Transverse colon (tissue), 4 donors: ENCODE measurements around the gene RESP18. TPM values are rescaled to one million over a fixed set of nuclear protein-coding genes. Genes with fewer than 3 reads are reported as not detected.

Experiments used
- DNase-seq: peaks from one replicate; pipeline ENCODE4 v3.0.0-alpha.2; 2019
- H3K27ac ChIP-seq, 4 donors: fragments of 200-600 bp; sonication (generic); 2 replicates each; pipeline ENCODE4 v1.5.1; 2016 to 2018; ENCODE audit warnings: inconsistent platforms in 4 of 4
- H3K27me3 ChIP-seq: fragments of 200-600 bp; sonication (generic); 2 replicates; pipeline ENCODE4 v1.5.1; 2017; ENCODE audit warnings: inconsistent platforms
- H3K36me3 ChIP-seq, 4 donors: fragments of 200-600 bp; sonication (generic); 2 replicates each; pipeline ENCODE4 v1.5.1; 2017 to 2019; ENCODE audit warnings: inconsistent platforms in 4 of 4
- H3K4me1 ChIP-seq, 4 donors: fragments of 200-600 bp; sonication (generic); 2 replicates each; pipeline ENCODE4 v1.5.1; 2017 to 2020; ENCODE audit warnings: inconsistent platforms in 4 of 4
- H3K4me3 ChIP-seq, 4 donors: fragments of 200-600 bp; sonication (generic); 1 replicate in 1 of 4; 2 replicates in 3 of 4; pipeline versions ENCODE4 v1.5.1 to v1.6.1; 2017 to 2019; ENCODE audit warnings: inconsistent platforms in 4 of 4
- H3K9me3 ChIP-seq, 2 donors: fragments of 200-600 bp; sonication (generic); 2 replicates each; pipeline ENCODE4 v1.5.1; 2017 to 2019; ENCODE audit warnings: inconsistent platforms in 2 of 2
- EP300 ChIP-seq: sonication (generic); formaldehyde crosslinking; IDR thresholded peaks from one replicate; pipeline ENCODE4 v1.6.1; 2017; ENCODE audit warnings: antibody characterized with exemption, low read depth
- POLR2A ChIP-seq: fragments of 450-650 bp; IDR thresholded peaks from one replicate; pipeline ENCODE4 v1.6.1; 2016; ENCODE audit warnings: antibody characterized with exemption, mild to moderate bottlenecking, moderate library complexity
- POLR2AphosphoS5 ChIP-seq, 3 donors: sonication (generic); formaldehyde crosslinking; IDR thresholded peaks; one replicate each; pipeline ENCODE4 v1.6.1; 2016; ENCODE audit warnings: antibody characterized with exemption in 3 of 3
- WGBS, 2 donors: methylation state at CpG; one replicate each; pipeline ENCODE4 v1.1.5; 2018; ENCODE audit warnings: low coverage in 1 of 2; 5-methylcytosine and 5-hydroxymethylcytosine counted together
- in situ Hi-C, 4 donors: fragments of 200-750 bp; cut with MboI; loops; one replicate each; pipeline versions ENCODE4 v1.15.0 to v1.15.1; 2017; ENCODE audit warnings: low sequenced_read_pairs in 3 of 4, low pct_ligation_motif_present in 1 of 4, low pct_unique_long_range_greater_than_20kb in 1 of 4
- intact Hi-C: fragments of 100-400 bp; cut with DNase I; formaldehyde crosslinking; loops from one replicate; pipeline ENCODE4 v1.15.1; 2023; ENCODE audit warnings: low total_unique reads
- total RNA-seq, 4 donors: library from RNA; depleted of rRNA; stranded (reverse); fragments of >200 nt; gene quantifications; one replicate each; pipeline ENCODE4 v1.1.0, GENCODE V29; 2016
- TF ChIP-seq, protein P1 (sequence below), 5 experiments: fragments of 200-600 bp in 3 of 5; fragments of 450-650 bp in 2 of 5; sonication (generic) in 3 of 5; IDR thresholded peaks; 1 replicate in 2 of 5; 2 replicates in 3 of 5; pipeline ENCODE4 v1.5.1; 2016 to 2017; ENCODE audit warnings: antibody characterized with exemption in 5 of 5, inconsistent platforms in 3 of 5, mild to moderate bottlenecking in 2 of 5, moderate library complexity in 1 of 5

RESP18 gene
- total RNA-seq = not detected

DNA sequence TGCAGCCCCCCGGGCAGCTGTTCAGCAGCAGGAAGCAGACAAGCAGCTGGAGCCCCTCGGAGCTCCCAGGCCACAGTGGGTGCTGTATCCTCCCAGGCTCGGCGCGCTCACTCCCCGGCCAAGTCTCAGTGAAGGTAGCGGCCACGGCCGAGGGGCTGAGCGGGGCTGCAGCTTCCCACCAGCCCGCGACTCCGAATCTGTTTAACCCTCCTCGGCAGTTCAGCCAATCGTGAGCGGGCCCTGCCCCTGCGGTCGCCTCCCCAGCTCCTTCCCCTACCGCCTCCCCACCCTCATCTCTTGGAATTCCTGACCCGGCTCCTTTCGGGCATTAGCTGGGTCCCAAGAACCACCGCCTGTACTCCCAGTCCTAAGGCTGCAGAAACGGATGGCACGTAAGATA is at the start of gene RESP18:
TSS of gene RESP18 (minus strand) at position 203 of the 400 bp plus-strand sequence.
- intact Hi-C loops = no loop called here
- Histone ChIP-seq H3K36me3 (no peaks in the 10 kb centered on the region), H3K4me1 (no peaks in the 10 kb centered on the region), H3K4me3 (no peak within 1 kb of the TSS), H3K27me3 (peaks cover 71% of the 10 kb centered on the region), H3K9me3 (no peaks in the 10 kb centered on the region), H3K27ac (no peak within 1 kb of the TSS)
- DNase-seq = no peak
- TF ChIP-seq, protein P1, sequence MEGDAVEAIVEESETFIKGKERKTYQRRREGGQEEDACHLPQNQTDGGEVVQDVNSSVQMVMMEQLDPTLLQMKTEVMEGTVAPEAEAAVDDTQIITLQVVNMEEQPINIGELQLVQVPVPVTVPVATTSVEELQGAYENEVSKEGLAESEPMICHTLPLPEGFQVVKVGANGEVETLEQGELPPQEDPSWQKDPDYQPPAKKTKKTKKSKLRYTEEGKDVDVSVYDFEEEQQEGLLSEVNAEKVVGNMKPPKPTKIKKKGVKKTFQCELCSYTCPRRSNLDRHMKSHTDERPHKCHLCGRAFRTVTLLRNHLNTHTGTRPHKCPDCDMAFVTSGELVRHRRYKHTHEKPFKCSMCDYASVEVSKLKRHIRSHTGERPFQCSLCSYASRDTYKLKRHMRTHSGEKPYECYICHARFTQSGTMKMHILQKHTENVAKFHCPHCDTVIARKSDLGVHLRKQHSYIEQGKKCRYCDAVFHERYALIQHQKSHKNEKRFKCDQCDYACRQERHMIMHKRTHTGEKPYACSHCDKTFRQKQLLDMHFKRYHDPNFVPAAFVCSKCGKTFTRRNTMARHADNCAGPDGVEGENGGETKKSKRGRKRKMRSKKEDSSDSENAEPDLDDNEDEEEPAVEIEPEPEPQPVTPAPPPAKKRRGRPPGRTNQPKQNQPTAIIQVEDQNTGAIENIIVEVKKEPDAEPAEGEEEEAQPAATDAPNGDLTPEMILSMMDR (IDR thresholded peaks at IDR 0.05) = no peak
- in situ Hi-C loops = no loop called here
- 31% methylated on average over 22 of the region's 24 CpGs; no CpG with 5 or more reads in 1 of the 2 donors for WGBS, 2 donors

DNA sequence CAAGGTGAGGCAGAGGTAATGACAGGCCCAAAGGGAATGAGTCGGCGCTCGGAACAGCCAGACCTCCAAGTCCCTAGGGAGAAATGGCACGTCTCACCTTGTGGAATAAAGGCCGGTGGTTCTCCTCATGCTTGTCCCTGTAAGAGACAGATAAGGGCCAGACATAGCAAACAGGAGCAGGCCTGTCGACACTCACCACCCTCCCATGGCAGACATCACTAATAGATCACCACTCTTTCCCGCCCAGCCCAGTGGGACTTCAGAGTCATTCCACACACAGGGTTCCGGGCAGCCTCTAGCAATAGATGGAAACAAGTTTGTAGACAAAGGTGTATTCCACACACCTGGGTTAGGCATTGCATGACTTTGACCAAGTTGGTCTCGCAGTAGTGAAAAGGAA is 48.9 kb upstream of the RESP18 start:
- no peak for DNase-seq
- TF ChIP-seq POLR2A (no peak), EP300 (no peak), POLR2AphosphoS5 (IDR thresholded peaks at IDR 0.05) (no peak)
- TF ChIP-seq, protein P1 (IDR thresholded peaks at IDR 0.05) = no peak
- Histone ChIP-seq H3K36me3 (peaks cover 0 to 32% (median 16%) of the 10 kb centered on the region in 4 donors), H3K9me3 (no peaks in the 10 kb centered on the region), H3K4me1 (peaks cover under 1 to 4% (median 2%) of the 10 kb centered on the region in 4 donors), H3K27ac (no peak overlapping the region), H3K27me3 (no peaks in the 10 kb centered on the region), H3K4me3 (no peak overlapping the region)
- whole genome bisulfite sequencing, 2 donors = 85 to 95% methylated on average over 5 to 9 of the region's 9 CpGs
- intact Hi-C loops = loop anchor here (10.0 kb wide), 1 partner anchor 1157 kb away; no protein-coding TSS in a partner anchor
- in situ Hi-C loops = no loop called here

DNA sequence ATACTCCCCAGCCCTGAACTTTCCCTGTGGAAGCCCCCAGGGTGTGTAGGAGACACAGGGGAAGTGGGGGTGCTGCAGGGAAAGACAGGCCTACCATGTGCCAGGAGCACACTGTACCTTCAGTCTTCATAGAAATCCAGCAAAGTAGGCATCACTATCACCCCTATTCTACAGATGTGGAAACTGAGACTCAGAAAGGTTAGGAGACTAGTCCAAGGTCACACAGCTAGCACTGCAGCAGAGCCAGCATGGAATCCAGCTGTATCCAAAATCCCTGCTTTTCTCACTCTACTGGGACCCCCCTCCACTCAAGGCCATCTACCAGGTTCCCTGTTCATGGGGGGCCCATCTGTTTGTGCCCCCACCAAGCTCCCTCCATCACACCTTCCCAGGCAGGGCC is 48.4 kb upstream of the RESP18 start:
- in situ Hi-C loops = no loop called here
- Histone ChIP-seq H3K27ac (no peak overlapping the region), H3K4me3 (no peak overlapping the region), H3K36me3 (peaks cover 0 to 32% (median 16%) of the 10 kb centered on the region in 4 donors), H3K27me3 (no peaks in the 10 kb centered on the region), H3K4me1 (no peaks in the 10 kb centered on the region), H3K9me3 (no peaks in the 10 kb centered on the region)
- intact Hi-C loops = loop anchor here (10.0 kb wide), 1 partner anchor 1156 kb away; no protein-coding TSS in a partner anchor
- no peak for DNase-seq
- no peak for TF ChIP-seq POLR2A
- TF ChIP-seq POLR2AphosphoS5 (IDR thresholded peaks at IDR 0.05) = no peak
- TF ChIP-seq EP300 = no peak

DNA sequence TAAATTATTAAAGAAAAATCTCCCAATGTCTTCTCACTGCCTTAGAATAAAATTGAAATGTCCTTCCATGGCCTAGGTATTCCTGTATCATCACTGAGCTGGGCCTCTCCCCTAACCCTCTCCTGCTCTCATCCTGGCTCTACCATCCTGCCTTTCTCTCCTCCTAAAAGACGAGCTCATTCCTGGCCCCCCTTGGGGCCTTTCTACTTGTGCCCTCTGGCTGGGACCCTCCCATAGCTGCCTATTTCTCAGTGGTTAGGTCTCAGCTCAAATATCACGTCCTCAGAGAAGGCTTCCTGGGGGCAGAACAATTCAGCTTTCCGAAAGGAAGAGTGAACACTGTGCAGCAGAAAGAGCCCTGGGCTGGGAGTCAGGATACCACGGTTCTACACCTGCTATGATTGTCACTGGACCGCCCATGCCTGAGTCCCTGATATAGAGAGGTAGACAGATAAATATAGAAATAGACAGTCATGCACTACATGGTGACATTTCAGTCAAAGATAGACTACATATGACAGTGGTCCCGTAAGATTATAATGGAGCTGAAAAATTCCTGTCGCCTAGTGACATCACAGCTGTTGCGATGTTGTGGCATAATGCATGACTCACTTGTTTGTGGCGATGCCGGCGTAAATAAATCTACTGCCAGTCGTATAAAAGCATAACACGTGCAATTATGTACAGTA is 45.8 kb upstream of the RESP18 start:
- H3K36me3 ChIP-seq = peaks cover 0 to 39% (median 14%) of the 10 kb centered on the region in 4 donors
- TF ChIP-seq, protein P1 (IDR thresholded peaks at IDR 0.05) = no peak
- no peak for TF ChIP-seq EP300
- TF ChIP-seq POLR2AphosphoS5 (IDR thresholded peaks at IDR 0.05) = no peak
- TF ChIP-seq POLR2A = no peak
- in situ Hi-C loops = no loop called here
- 91 to 94% methylated on average over 10 to 13 of the region's 13 CpGs for WGBS, 2 donors
- no peak overlapping the region for H3K27ac ChIP-seq
- H3K4me3 ChIP-seq = no peak overlapping the region
- H3K27me3 ChIP-seq = no peaks in the 10 kb centered on the region
- DNase-seq = no peak
- H3K9me3 ChIP-seq = no peaks in the 10 kb centered on the region
- intact Hi-C loops = no loop called here
- no peaks in the 10 kb centered on the region for H3K4me1 ChIP-seq
